ENCODE results near the gene ALS2CL.

The ALS2CL gene

DNA sequence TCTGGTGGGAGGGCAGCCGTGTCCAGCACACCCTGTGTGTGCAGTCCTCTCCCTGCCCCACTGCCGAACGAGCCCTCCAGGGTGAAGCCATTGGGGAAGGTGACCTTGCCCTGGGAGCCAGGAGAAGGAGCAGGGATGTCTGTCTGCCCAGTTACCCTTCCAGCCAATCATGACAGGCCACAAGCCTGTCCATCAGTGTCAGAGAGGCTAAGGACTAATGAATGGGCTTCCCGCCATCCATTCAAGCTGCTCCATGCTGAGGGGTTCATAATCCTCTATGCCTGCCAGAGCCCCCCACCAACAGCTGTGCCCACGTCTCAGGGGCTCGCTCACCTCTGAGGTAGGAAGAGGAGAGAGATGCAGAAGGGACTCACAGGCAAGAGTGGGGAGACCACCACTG lies 15.2 kb downstream of the ALS2CL start:
- TF ChIP-seq, protein P1, sequence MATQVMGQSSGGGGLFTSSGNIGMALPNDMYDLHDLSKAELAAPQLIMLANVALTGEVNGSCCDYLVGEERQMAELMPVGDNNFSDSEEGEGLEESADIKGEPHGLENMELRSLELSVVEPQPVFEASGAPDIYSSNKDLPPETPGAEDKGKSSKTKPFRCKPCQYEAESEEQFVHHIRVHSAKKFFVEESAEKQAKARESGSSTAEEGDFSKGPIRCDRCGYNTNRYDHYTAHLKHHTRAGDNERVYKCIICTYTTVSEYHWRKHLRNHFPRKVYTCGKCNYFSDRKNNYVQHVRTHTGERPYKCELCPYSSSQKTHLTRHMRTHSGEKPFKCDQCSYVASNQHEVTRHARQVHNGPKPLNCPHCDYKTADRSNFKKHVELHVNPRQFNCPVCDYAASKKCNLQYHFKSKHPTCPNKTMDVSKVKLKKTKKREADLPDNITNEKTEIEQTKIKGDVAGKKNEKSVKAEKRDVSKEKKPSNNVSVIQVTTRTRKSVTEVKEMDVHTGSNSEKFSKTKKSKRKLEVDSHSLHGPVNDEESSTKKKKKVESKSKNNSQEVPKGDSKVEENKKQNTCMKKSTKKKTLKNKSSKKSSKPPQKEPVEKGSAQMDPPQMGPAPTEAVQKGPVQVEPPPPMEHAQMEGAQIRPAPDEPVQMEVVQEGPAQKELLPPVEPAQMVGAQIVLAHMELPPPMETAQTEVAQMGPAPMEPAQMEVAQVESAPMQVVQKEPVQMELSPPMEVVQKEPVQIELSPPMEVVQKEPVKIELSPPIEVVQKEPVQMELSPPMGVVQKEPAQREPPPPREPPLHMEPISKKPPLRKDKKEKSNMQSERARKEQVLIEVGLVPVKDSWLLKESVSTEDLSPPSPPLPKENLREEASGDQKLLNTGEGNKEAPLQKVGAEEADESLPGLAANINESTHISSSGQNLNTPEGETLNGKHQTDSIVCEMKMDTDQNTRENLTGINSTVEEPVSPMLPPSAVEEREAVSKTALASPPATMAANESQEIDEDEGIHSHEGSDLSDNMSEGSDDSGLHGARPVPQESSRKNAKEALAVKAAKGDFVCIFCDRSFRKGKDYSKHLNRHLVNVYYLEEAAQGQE (IDR thresholded peaks at IDR 0.05; ENCODE audit: low read depth), result no peak
- TF ChIP-seq CREB1 (IDR thresholded peaks at IDR 0.05; ENCODE audit: low read depth) (no peak), EP300 (IDR thresholded peaks at IDR 0.05; ENCODE audit: borderline replicate concordance) (no peak), CEBPB (IDR thresholded peaks at IDR 0.05) (no peak), ZBTB7A (IDR thresholded peaks at IDR 0.05; ENCODE audit: low read depth) (no peak), YY1 (IDR thresholded peaks at IDR 0.05; ENCODE audit: low read depth) (no peak), RAD21 (IDR thresholded peaks at IDR 0.05; ENCODE audit: low read depth) (no peak), NFIC (IDR thresholded peaks at IDR 0.05) (no peak)
- TF ChIP-seq, protein P2, sequence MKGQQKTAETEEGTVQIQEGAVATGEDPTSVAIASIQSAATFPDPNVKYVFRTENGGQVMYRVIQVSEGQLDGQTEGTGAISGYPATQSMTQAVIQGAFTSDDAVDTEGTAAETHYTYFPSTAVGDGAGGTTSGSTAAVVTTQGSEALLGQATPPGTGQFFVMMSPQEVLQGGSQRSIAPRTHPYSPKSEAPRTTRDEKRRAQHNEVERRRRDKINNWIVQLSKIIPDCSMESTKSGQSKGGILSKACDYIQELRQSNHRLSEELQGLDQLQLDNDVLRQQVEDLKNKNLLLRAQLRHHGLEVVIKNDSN (IDR thresholded peaks at IDR 0.05), result no peak
- TF ChIP-seq, protein P3, sequence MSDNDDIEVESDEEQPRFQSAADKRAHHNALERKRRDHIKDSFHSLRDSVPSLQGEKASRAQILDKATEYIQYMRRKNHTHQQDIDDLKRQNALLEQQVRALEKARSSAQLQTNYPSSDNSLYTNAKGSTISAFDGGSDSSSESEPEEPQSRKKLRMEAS (IDR thresholded peaks at IDR 0.05), result no peak

DNA sequence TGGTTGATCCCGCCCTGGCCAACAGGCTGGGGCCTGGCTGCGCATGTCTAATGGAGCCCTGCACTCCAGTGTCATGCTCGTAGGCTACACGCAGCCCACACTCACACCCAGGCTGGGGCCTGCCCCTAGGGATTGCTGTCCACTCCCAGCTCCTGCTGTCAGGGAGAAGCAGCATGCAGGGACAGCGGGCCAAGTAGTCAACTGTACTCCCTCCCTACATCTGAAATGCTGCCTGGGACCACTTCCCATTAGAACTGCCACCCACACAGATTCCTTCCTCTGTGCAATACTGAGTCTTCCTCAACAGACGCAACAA lies 16.1 kb downstream of the ALS2CL start:
- TF ChIP-seq NFIC (IDR thresholded peaks at IDR 0.05) (no peak), TEAD4 (IDR thresholded peaks at IDR 0.05) (no peak), EGR1 (IDR thresholded peaks at IDR 0.05) (no peak)
- TF ChIP-seq, protein P1 (IDR thresholded peaks at IDR 0.05; ENCODE audit: low read depth), result no peak
- TF ChIP-seq, protein P3 (IDR thresholded peaks at IDR 0.05), result no peak

DNA sequence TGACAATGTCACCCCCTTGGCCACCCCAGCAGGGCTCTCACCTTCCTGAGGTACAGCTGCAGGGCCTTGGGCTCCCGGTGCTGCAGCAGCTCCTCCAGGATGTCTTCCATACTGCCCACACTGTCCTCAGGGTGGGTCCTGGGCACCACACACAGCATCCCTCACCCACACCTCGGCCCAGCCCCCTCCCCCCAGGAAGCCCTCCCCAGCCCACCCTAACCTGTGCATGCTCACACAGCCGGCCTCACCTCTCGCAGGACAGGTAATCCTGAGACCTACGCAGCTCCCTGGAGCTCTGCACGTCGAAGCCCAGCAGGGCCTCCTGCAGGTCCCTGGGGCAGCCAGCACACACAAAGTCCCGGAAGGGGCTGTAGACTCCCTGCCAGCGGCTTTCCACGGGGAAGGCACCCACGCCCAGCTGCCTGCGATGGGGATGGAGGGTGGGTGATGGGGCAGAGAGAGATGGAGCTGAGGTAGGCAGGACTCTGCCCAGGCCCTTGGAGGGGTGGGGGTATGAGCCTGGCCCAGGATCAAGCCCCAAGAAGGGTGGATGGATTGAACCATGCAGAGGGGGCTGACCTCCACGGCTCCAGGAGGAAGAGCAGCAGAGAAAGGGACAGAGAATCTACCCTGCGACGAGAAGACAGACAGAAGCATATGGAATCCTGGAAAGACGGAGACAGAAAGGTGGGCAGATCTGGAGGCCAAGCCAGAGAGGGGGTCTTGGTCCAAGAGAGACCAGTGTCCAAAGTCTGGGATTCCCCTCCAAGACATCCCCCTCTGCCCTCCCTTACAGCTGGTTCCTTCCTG lies 16.7 kb downstream of the ALS2CL start:
- TF ChIP-seq NFIC (IDR thresholded peaks at IDR 0.05), result no peak
- TF ChIP-seq TCF12 (IDR thresholded peaks at IDR 0.05; ENCODE audit: low read depth), result no peak
- TF ChIP-seq ZBTB7A (IDR thresholded peaks at IDR 0.05; ENCODE audit: low read depth), result no peak
- TF ChIP-seq RAD21 (IDR thresholded peaks at IDR 0.05; ENCODE audit: low read depth), result no peak
- TF ChIP-seq TAF1 (IDR thresholded peaks at IDR 0.05; ENCODE audit: low read depth), result no peak
- TF ChIP-seq, protein P3 (IDR thresholded peaks at IDR 0.05), result no peak
- no peak for TF ChIP-seq FOXM1 (IDR thresholded peaks at IDR 0.05; ENCODE audit: borderline replicate concordance, low read depth)
- TF ChIP-seq TEAD4 (IDR thresholded peaks at IDR 0.05), result no peak
- no peak for TF ChIP-seq EGR1 (IDR thresholded peaks at IDR 0.05)
- TF ChIP-seq, protein P2 (IDR thresholded peaks at IDR 0.05), result no peak
- TF ChIP-seq CEBPB (IDR thresholded peaks at IDR 0.05), result no peak
- no peak for TF ChIP-seq EP300 (IDR thresholded peaks at IDR 0.05; ENCODE audit: borderline replicate concordance)
- TF ChIP-seq, protein P1 (IDR thresholded peaks at IDR 0.05; ENCODE audit: low read depth), result no peak
- TF ChIP-seq YY1 (IDR thresholded peaks at IDR 0.05; ENCODE audit: low read depth), result no peak
- no peak for TF ChIP-seq CREB1 (IDR thresholded peaks at IDR 0.05; ENCODE audit: low read depth)

DNA sequence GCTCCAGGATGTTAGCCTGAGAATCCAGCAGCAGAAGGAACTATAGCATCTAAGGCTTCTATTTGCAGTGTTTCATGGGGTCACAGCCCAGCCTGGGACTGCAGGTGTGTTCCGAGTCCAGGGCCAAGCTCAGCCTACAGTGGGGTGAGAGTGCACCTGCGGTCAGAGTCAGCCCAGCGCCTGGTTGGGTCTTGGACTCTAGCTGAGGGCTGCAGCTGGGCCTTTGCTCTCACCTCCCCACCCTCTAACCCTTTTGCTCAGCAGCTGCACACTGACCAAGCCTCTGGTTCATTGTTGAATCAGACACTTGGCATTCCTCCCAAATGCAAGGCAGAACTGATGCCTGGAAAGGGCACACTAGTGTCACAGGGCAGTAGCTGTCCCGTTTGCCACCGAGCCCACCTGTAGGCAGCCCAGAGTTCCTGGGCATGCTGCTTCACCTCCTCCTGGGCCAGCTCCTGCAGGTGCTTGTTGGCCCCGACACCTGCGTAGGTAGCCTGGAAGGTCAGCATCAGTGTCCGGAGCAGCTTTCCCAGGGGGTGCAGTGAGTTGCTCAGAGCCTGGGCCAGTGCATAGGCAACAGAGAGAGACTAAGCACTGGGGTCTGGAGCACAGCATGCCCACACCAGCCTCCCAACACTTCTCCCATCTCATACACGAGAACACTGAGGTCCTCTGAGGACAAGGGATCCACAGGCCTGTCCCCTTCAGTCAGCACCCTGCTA lies 17.5 kb downstream of the ALS2CL start:
- TF ChIP-seq EGR1 (IDR thresholded peaks at IDR 0.05), result no peak
- no peak for TF ChIP-seq FOXM1 (IDR thresholded peaks at IDR 0.05; ENCODE audit: borderline replicate concordance, low read depth)
- no peak for TF ChIP-seq TCF12 (IDR thresholded peaks at IDR 0.05; ENCODE audit: low read depth)
- TF ChIP-seq CREB1 (IDR thresholded peaks at IDR 0.05; ENCODE audit: low read depth), result no peak
- no peak for TF ChIP-seq RAD21 (IDR thresholded peaks at IDR 0.05; ENCODE audit: low read depth)
- no peak for TF ChIP-seq CEBPB (IDR thresholded peaks at IDR 0.05)
- TF ChIP-seq EP300 (IDR thresholded peaks at IDR 0.05; ENCODE audit: borderline replicate concordance), result no peak
- TF ChIP-seq, protein P1 (IDR thresholded peaks at IDR 0.05; ENCODE audit: low read depth), result no peak
- TF ChIP-seq TEAD4 (IDR thresholded peaks at IDR 0.05), result no peak

All from Ishikawa (cell line).